Esophagus muscularis mucosa (tissue), 4 donors: ENCODE results near the gene MKS1. TPM values are rescaled to one million over a fixed set of nuclear protein-coding genes. Genes with fewer than 3 reads are reported as not detected.

ENCODE experiments used
- DNase-seq: peaks from one replicate; pipeline ENCODE4 v3.0.0-alpha.2; 2017; ENCODE audit errors: extremely low spot score
- H3K27ac ChIP-seq, 4 donors: fragments of 200-600 bp; sonication (generic); replicated peaks in 1 of 4; 1 replicate in 3 of 4; 2 replicates in 1 of 4; pipeline ENCODE4 v1.5.1; 2016 to 2019; ENCODE audit warnings: mild to moderate bottlenecking in 1 of 4
- H3K27me3 ChIP-seq, 4 donors: fragments of 200-600 bp; sonication (generic); one replicate each; pipeline versions ENCODE4 v1.5.1 to v1.6.0; 2016 to 2019
- H3K36me3 ChIP-seq, 4 donors: fragments of 200-600 bp; sonication (generic); one replicate each; pipeline ENCODE4 v1.5.1; 2016 to 2019
- H3K4me1 ChIP-seq, 4 donors: fragments of 200-600 bp; sonication (generic); one replicate each; pipeline ENCODE4 v1.5.1; 2016 to 2019
- H3K4me3 ChIP-seq, 4 donors: fragments of 200-600 bp; sonication (generic); 1 replicate in 2 of 4; 2 replicates in 2 of 4; pipeline ENCODE4 v1.5.1; 2016 to 2019; ENCODE audit warnings: mild to moderate bottlenecking in 4 of 4, moderate library complexity in 1 of 4
- H3K9me3 ChIP-seq, 4 donors: fragments of 200-600 bp; sonication (generic); 1 replicate in 3 of 4; 2 replicates in 1 of 4; pipeline ENCODE4 v1.5.1; 2016 to 2019
- CTCF ChIP-seq, 3 experiments: fragments of 200-600 bp in 2 of 3; fragments of 450-650 bp in 1 of 3; sonication (generic) in 2 of 3; IDR thresholded peaks; one replicate each; pipeline ENCODE4 v1.5.1; 2017 to 2019; ENCODE audit warnings: antibody characterized with exemption in 3 of 3, mild to moderate bottlenecking in 2 of 3, moderate library complexity in 1 of 3
- EP300 ChIP-seq: sonication (generic); formaldehyde crosslinking; IDR thresholded peaks from one replicate; pipeline ENCODE4 v1.6.1; 2017; ENCODE audit warnings: antibody characterized with exemption
- POLR2A ChIP-seq: fragments of 450-650 bp; IDR thresholded peaks from one replicate; pipeline ENCODE4 v1.6.1; 2017; ENCODE audit warnings: antibody characterized with exemption, moderate library complexity, mild to moderate bottlenecking, low read depth
- POLR2AphosphoS5 ChIP-seq, 2 donors: sonication (generic); formaldehyde crosslinking; IDR thresholded peaks; one replicate each; pipeline ENCODE4 v1.6.1; 2017; ENCODE audit warnings: antibody characterized with exemption in 2 of 2
- WGBS: methylation state at CpG from one replicate; pipeline ENCODE4 v1.1.5; 2018; 5-methylcytosine and 5-hydroxymethylcytosine counted together
- intact Hi-C: fragments of 100-400 bp; cut with DNase I; formaldehyde crosslinking; loops from one replicate; pipeline ENCODE4 v1.15.1; 2023
- total RNA-seq, 4 donors: library from RNA; depleted of rRNA; stranded (reverse); fragments of >200 nt; gene quantifications; one replicate each; pipeline versions ENCODE4 v1.1.0 to v1.2.1, GENCODE V29; 2016

The MKS1 gene
- total RNA-seq, 4 donors from 2014 or later: 6.2 to 12.5 (median 6.9) TPM

- no peaks in the 10 kb centered on the region for H3K4me1 ChIP-seq
- no peak overlapping the region for H3K27ac ChIP-seq
- WGBS: 80% methylated on average over 3 of the region's 3 CpGs
- H3K4me3 ChIP-seq: no peak overlapping the region
- H3K36me3 ChIP-seq: no peaks in the 10 kb centered on the region
- TF ChIP-seq POLR2AphosphoS5 (IDR thresholded peaks at IDR 0.05) (no peak), POLR2A (no peak), EP300 (no peak), CTCF (IDR thresholded peaks at IDR 0.05) (no peak)
- peaks cover 0 to 58% (median 3%) of the 10 kb centered on the region in 4 donors for H3K27me3 ChIP-seq
- no peak for DNase-seq
- intact Hi-C loops: no loop called here
- H3K9me3 ChIP-seq: no peaks in the 10 kb centered on the region
Measured at GRCh38 chr17:58234512-58234911, 15.5 kb upstream of the MKS1 start.

- Histone ChIP-seq H3K4me1 (no peaks in the 10 kb centered on the region), H3K27ac (no peak overlapping the region), H3K36me3 (no peaks in the 10 kb centered on the region), H3K27me3 (peaks cover 0 to 52% (median 3%) of the 10 kb centered on the region in 4 donors), H3K4me3 (no peak overlapping the region), H3K9me3 (no peaks in the 10 kb centered on the region)
- no peak for DNase-seq
- intact Hi-C loops: no loop called here
- TF ChIP-seq POLR2A (no peak), POLR2AphosphoS5 (IDR thresholded peaks at IDR 0.05) (no peak)
- 72% methylated on average over 3 of the region's 3 CpGs for WGBS
Measured at GRCh38 chr17:58233543-58233942, 14.5 kb upstream of the MKS1 start.

- no peaks in the 10 kb centered on the region for H3K9me3 ChIP-seq
- peaks cover 0 to 44% (median 3%) of the 10 kb centered on the region in 4 donors for H3K27me3 ChIP-seq
- 54% methylated on average over 12 of the region's 12 CpGs for WGBS
- no peak overlapping the region for H3K27ac ChIP-seq
- H3K36me3 ChIP-seq: no peaks in the 10 kb centered on the region
- no peak for TF ChIP-seq POLR2A
- TF ChIP-seq POLR2AphosphoS5 (IDR thresholded peaks at IDR 0.05): no peak
- TF ChIP-seq CTCF (IDR thresholded peaks at IDR 0.05): no peak
- TF ChIP-seq EP300: no peak
- H3K4me3 ChIP-seq: no peak overlapping the region
- no peaks in the 10 kb centered on the region for H3K4me1 ChIP-seq
- intact Hi-C loops: no loop called here
- no peak for DNase-seq
Measured at GRCh38 chr17:58232707-58233156, 13.7 kb upstream of the MKS1 start.

- Histone ChIP-seq H3K27me3 (peaks cover 0 to 42% (median 3%) of the 10 kb centered on the region in 4 donors), H3K4me1 (no peaks in the 10 kb centered on the region), H3K9me3 (no peaks in the 10 kb centered on the region), H3K4me3 (no peak overlapping the region), H3K36me3 (no peaks in the 10 kb centered on the region), H3K27ac (no peak overlapping the region)
- intact Hi-C loops: no loop called here
- no peak for TF ChIP-seq POLR2AphosphoS5 (IDR thresholded peaks at IDR 0.05)
- no peak for TF ChIP-seq POLR2A
- TF ChIP-seq CTCF (IDR thresholded peaks at IDR 0.05): no peak
- no peak for TF ChIP-seq EP300
- no peak for DNase-seq
- 45% methylated on average over 2 of the region's 2 CpGs for WGBS
Measured at GRCh38 chr17:58231641-58232040, 12.6 kb upstream of the MKS1 start.

- intact Hi-C loops: no loop called here
- DNase-seq: no peak
- H3K27me3 ChIP-seq: peaks cover 0 to 30% (median 2%) of the 10 kb centered on the region in 4 donors
- no peak overlapping the region for H3K4me3 ChIP-seq
- H3K4me1 ChIP-seq: no peaks in the 10 kb centered on the region
- 93% methylated on average over 4 of the region's 4 CpGs for WGBS
- no peak overlapping the region for H3K27ac ChIP-seq
- TF ChIP-seq POLR2AphosphoS5 (IDR thresholded peaks at IDR 0.05): no peak
- no peak for TF ChIP-seq POLR2A
- TF ChIP-seq EP300: no peak
- no peak for TF ChIP-seq CTCF (IDR thresholded peaks at IDR 0.05)
- no peaks in the 10 kb centered on the region for H3K9me3 ChIP-seq
- no peaks in the 10 kb centered on the region for H3K36me3 ChIP-seq
Measured at GRCh38 chr17:58229881-58230280, 10.8 kb upstream of the MKS1 start.
